Mucosa of rectum (tissue), 2 donors: Measurements from ENCODE around the gene CFAP97D1.

Experiments
- H3K27ac ChIP-seq, 2 donors: one replicate each; pipeline ENCODE4 v1.7.0; 2013; ENCODE audit warnings: inconsistent platforms in 2 of 2, low read depth in 2 of 2, low read length in 2 of 2
- H3K27me3 ChIP-seq, 2 donors: one replicate each; pipeline ENCODE4 v1.7.0; 2013; ENCODE audit warnings: low read length in 2 of 2; ENCODE audit not compliant: control insufficient read depth in 2 of 2, insufficient read depth in 2 of 2
- H3K36me3 ChIP-seq, 2 donors: one replicate each; pipeline ENCODE4 v1.7.0; 2013; ENCODE audit warnings: low read length in 2 of 2; ENCODE audit not compliant: control insufficient read depth in 2 of 2, insufficient read depth in 2 of 2
- H3K4me1 ChIP-seq, 2 donors: one replicate each; pipeline ENCODE4 v1.7.0; 2013; ENCODE audit warnings: low read length in 2 of 2, mild to moderate bottlenecking in 1 of 2; ENCODE audit not compliant: control insufficient read depth in 2 of 2, insufficient read depth in 2 of 2
- H3K4me3 ChIP-seq, 2 donors: one replicate each; pipeline ENCODE4 v1.7.0; 2013; ENCODE audit warnings: low read length in 2 of 2
- H3K9ac ChIP-seq, 2 donors: one replicate each; pipeline ENCODE4 v1.7.0; 2013; ENCODE audit warnings: low read length in 2 of 2, low read depth in 1 of 2, mild to moderate bottlenecking in 1 of 2
- H3K9me3 ChIP-seq, 2 donors: one replicate each; pipeline ENCODE4 v1.7.0; 2013; ENCODE audit warnings: low read length in 2 of 2; ENCODE audit not compliant: control insufficient read depth in 2 of 2
- donor health status: healthy.
- donor health status: Normal muscosa, but diverticular disease.

CFAP97D1 gene

GRCh38 chr17:43766413-43767052, 13.7 kb upstream of the CFAP97D1 start:
- Histone ChIP-seq H3K9me3 (no peaks in the 10 kb centered on the region), H3K36me3 (peaks cover 11 to 25% of the 10 kb centered on the region in 2 donors), H3K27me3 (no peaks in the 10 kb centered on the region), H3K4me3 (no peak overlapping the region), H3K9ac (no peak overlapping the region), H3K4me1 (peaks cover 0 to 3% of the 10 kb centered on the region in 2 donors), H3K27ac (no peak overlapping the region)

DNA sequence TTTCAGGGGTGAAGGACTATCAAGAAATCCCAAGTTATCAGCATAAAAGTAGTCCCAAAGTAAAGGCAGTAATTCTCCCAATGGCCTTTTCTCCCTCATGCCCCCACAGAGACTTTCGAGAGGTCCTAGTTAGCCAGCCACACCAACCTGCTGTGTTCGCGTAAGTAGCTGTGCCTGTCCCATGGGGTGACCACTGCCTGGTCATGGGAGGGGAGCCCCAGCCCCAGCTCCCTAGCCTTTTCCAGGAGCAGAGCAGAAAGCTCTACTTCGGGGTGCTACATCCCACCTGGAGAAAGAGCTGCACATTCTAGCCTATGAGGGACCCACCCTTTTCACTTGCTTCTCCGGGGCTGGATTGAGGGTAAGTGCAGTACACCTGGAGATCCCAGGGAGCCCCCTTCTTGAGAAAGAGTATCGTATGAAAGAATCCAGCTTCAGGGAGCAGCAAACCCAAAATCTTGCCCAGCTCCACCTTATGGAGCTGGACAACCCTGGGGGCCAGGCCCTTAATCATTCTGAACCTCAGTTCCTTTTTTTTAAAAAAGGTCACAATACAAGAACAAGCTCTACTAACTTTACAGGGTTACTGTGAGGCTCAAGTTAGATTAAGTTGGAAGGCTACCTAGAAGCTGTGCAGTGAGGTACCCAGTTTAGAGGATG, 13.1 kb upstream of the CFAP97D1 start:
- Histone ChIP-seq H3K9me3 (no peaks in the 10 kb centered on the region), H3K27me3 (no peaks in the 10 kb centered on the region), H3K4me1 (peaks cover under 1 to 3% of the 10 kb centered on the region in 2 donors), H3K4me3 (no peak overlapping the region), H3K27ac (no peak overlapping the region), H3K36me3 (peaks cover 13 to 28% of the 10 kb centered on the region in 2 donors), H3K9ac (no peak overlapping the region)

- H3K36me3 ChIP-seq: peaks cover 18 to 33% of the 10 kb centered on the region in 2 donors
Measured at GRCh38 chr17:43767713-43768059, 12.5 kb upstream of the CFAP97D1 start.

DNA sequence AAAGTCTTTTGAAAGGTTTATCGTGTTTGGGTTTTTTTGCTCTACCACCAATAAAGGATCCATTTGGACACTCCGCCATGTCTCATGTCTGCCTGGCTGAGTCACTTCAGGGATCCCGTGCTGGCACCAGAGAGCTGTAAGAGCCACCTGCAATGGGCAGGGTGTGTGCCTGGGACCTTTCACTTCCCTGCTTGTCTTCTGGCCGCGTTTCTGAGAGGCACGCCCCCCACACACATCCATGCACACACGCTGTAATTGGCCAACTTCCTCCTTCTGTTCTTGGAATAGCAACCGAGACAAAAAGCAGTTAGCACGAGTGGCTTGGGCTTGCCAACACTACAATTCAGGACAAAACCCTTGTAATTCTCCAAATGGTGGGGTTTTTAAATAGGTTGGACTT, 11.9 kb upstream of the CFAP97D1 start:
- H3K4me3 ChIP-seq: no peak overlapping the region
- H3K36me3 ChIP-seq: peaks cover 25 to 36% of the 10 kb centered on the region in 2 donors
- no peaks in the 10 kb centered on the region for H3K9me3 ChIP-seq
- peaks cover 8 to 9% of the 10 kb centered on the region in 2 donors for H3K4me1 ChIP-seq
- no peak overlapping the region for H3K9ac ChIP-seq
- no peaks in the 10 kb centered on the region for H3K27me3 ChIP-seq
- peak overlapping the region in 1 of 2 donors; percentile 17 for H3K27ac ChIP-seq

More at GRCh38 chr17:43767713-43768059, 12.5 kb upstream of the CFAP97D1 start:
- peaks cover 5% of the 10 kb centered on the region in 2 donors for H3K4me1 ChIP-seq
- H3K4me3 ChIP-seq: no peak overlapping the region
- H3K27me3 ChIP-seq: no peaks in the 10 kb centered on the region
- no peak overlapping the region for H3K9ac ChIP-seq
- H3K9me3 ChIP-seq: no peaks in the 10 kb centered on the region
- no peak overlapping the region for H3K27ac ChIP-seq

DNA sequence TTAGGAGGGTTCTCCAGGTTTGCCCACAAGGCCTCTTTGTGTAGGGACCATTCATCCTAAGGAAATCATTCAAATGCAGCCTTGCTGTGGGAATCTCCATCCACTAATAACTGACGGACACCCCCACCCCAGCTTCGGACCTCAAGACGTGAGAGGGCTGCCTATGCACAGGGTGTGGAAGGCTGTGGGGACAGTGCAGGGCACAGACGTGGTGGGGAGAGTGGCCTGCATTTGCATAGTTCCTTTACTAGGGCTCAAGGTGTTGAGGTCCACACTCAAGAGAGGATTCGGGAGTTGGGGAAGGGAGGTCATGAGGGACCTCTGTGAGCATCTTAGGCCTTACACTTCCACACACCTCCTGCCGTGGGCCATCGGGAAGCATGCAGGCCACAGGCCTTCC, 11.3 kb upstream of the CFAP97D1 start:
- Histone ChIP-seq H3K36me3 (peaks cover 26 to 38% of the 10 kb centered on the region in 2 donors), H3K9ac (no peak overlapping the region), H3K4me1 (peaks cover 8 to 9% of the 10 kb centered on the region in 2 donors), H3K27me3 (no peaks in the 10 kb centered on the region), H3K4me3 (no peak overlapping the region), H3K27ac (no peak overlapping the region), H3K9me3 (no peaks in the 10 kb centered on the region)

DNA sequence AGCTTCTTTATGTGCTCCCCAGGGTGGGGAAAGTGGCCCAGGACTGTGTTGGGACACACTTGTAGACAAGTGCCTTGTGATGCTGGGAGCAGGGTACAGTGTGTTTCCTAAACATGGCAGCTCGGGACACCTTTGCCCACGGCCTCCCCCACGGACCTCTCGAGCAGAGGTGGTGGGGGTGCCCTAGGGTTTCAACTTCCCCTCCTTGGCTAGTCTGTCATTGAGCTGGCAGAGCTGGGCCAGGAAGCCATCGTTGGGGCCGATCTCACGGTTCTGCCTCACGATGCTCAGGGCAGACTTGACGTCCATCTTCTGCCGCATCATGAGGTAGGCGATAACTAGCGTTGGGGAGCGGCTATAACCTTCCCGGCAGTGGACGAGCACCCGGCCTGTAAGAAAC, 10.8 kb upstream of the CFAP97D1 start:
- Histone ChIP-seq H3K9me3 (no peaks in the 10 kb centered on the region), H3K9ac (no peak overlapping the region), H3K4me1 (peaks cover 8 to 9% of the 10 kb centered on the region in 2 donors), H3K4me3 (no peak overlapping the region), H3K36me3 (peaks cover 29 to 43% of the 10 kb centered on the region in 2 donors), H3K27ac (no peak overlapping the region), H3K27me3 (no peaks in the 10 kb centered on the region)

GRCh38 chr17:43769859-43770258, 10.4 kb upstream of the CFAP97D1 start:
- Histone ChIP-seq H3K36me3 (peaks cover 33 to 47% of the 10 kb centered on the region in 2 donors), H3K4me3 (no peak overlapping the region), H3K27me3 (no peaks in the 10 kb centered on the region), H3K4me1 (peaks cover 8 to 9% of the 10 kb centered on the region in 2 donors), H3K27ac (no peak overlapping the region), H3K9ac (no peak overlapping the region), H3K9me3 (no peaks in the 10 kb centered on the region)

DNA sequence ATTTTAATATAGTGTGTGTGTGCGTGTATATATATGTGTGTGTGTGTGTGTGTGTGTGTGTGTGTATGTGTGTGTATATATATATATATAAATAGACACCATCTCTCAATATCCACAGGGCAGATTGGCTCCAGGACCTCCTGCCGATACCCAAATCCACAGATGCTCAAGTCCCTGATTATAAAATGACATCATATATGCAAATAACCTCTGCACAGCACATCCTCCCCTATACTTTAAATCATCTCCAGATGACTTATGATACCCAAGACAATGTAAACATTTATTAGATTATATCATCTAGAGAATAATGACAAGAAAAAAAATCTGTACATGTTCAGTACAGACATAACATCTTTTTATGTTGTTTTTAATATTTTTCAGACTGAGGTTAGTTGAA, 9.3 kb upstream of the CFAP97D1 start:
- H3K9ac ChIP-seq: no peak overlapping the region
- peaks cover 9 to 11% of the 10 kb centered on the region in 2 donors for H3K4me1 ChIP-seq
- no peaks in the 10 kb centered on the region for H3K27me3 ChIP-seq
- peaks cover 35 to 52% of the 10 kb centered on the region in 2 donors for H3K36me3 ChIP-seq
- no peak overlapping the region for H3K27ac ChIP-seq
- H3K9me3 ChIP-seq: no peaks in the 10 kb centered on the region
- no peak overlapping the region for H3K4me3 ChIP-seq

DNA sequence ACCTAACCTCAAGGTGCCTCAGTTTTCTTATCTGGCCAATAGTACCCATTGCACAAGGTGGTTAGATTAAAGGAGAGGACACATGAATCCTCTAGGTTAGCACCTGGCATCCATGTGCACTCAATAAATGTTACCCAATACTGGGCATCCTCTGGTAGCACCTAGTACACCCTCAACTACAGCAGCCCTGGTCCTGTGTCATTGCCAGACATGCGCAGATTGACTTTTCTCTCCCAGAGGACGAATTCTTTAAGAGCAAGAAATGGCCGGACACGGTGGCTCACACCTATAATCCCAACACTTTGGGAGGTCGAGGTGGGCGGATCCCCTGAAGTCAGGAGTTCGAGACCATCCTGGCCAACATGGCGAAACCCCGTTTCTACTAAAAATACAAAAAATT, 8.8 kb upstream of the CFAP97D1 start:
- peaks cover 39 to 54% of the 10 kb centered on the region in 2 donors for H3K36me3 ChIP-seq
- peaks cover 9 to 11% of the 10 kb centered on the region in 2 donors for H3K4me1 ChIP-seq
- no peaks in the 10 kb centered on the region for H3K27me3 ChIP-seq
- H3K4me3 ChIP-seq: no peak overlapping the region
- H3K27ac ChIP-seq: no peak overlapping the region
- H3K9ac ChIP-seq: no peak overlapping the region
- no peaks in the 10 kb centered on the region for H3K9me3 ChIP-seq

DNA sequence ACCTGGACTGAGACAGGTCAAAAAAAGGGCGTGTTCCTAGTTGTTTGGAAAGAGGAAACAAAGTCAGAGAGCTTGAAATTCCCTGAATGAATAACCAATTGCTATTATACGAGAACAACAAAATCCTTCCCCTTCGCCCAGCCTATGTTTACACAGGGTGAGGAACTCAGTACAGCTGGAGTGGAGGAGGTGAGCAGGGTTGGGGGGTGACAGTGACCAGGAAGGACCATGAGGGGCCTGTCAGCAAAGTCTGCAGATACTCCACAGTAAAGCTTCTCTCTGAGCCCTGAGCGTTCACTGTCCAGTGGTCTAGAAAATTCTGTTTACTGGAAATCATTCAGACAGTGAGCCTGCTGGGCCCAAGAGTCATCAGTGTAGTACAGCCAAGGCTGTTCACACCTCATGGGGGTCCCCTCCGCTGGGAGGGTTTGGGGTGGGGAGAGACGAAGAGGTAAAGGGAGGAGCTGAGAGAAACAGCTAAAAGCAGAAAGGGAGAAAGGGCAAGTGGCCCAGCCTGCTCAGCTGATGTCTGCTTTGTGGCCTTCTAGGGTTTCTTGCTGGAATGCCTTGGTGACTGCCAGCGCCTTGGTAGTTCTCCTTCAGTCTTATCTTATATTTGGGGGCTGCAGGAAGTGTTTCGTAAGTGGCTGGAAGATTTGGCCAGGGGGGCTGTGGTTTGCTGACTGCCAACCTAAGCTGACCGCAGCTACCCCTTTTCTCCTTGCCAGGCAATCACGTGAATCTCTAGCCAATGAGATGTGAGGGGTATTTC, 7.2 kb upstream of the CFAP97D1 start:
- H3K27me3 ChIP-seq: no peaks in the 10 kb centered on the region
- no peak overlapping the region for H3K9ac ChIP-seq
- peaks cover 41 to 49% of the 10 kb centered on the region in 2 donors for H3K36me3 ChIP-seq
- H3K27ac ChIP-seq: peak overlapping the region in 1 of 2 donors; percentile 21
- no peak overlapping the region for H3K4me3 ChIP-seq
- no peaks in the 10 kb centered on the region for H3K9me3 ChIP-seq
- peaks cover 9 to 13% of the 10 kb centered on the region in 2 donors for H3K4me1 ChIP-seq
